Transverse colon (tissue), 4 donors: ENCODE results near the gene CARF. TPM values are rescaled to one million over a fixed set of nuclear protein-coding genes. Genes with fewer than 3 reads are reported as not detected.
A peak's percentile ranks its signal among the peaks of the same experiment; 100 is the strongest.
"Not testable (repeated sequence)": the region's sequence is repeated elsewhere in the genome, so short reads cannot be mapped to it uniquely, and the experiment has no call there.

Source experiments
- DNase-seq: peaks from one replicate; pipeline ENCODE4 v3.0.0-alpha.2; 2019
- H3K27ac ChIP-seq, 4 donors: fragments of 200-600 bp; sonication (generic); 2 replicates each; pipeline ENCODE4 v1.5.1; 2016 to 2018; ENCODE audit warnings: inconsistent platforms in 4 of 4
- H3K27me3 ChIP-seq: fragments of 200-600 bp; sonication (generic); 2 replicates; pipeline ENCODE4 v1.5.1; 2017; ENCODE audit warnings: inconsistent platforms
- H3K36me3 ChIP-seq, 4 donors: fragments of 200-600 bp; sonication (generic); 2 replicates each; pipeline ENCODE4 v1.5.1; 2017 to 2019; ENCODE audit warnings: inconsistent platforms in 4 of 4
- H3K4me1 ChIP-seq, 4 donors: fragments of 200-600 bp; sonication (generic); 2 replicates each; pipeline ENCODE4 v1.5.1; 2017 to 2020; ENCODE audit warnings: inconsistent platforms in 4 of 4
- H3K4me3 ChIP-seq, 4 donors: fragments of 200-600 bp; sonication (generic); 1 replicate in 1 of 4; 2 replicates in 3 of 4; pipeline versions ENCODE4 v1.5.1 to v1.6.1; 2017 to 2019; ENCODE audit warnings: inconsistent platforms in 4 of 4
- H3K9me3 ChIP-seq, 2 donors: fragments of 200-600 bp; sonication (generic); 2 replicates each; pipeline ENCODE4 v1.5.1; 2017 to 2019; ENCODE audit warnings: inconsistent platforms in 2 of 2
- EP300 ChIP-seq: sonication (generic); formaldehyde crosslinking; IDR thresholded peaks from one replicate; pipeline ENCODE4 v1.6.1; 2017; ENCODE audit warnings: antibody characterized with exemption, low read depth
- POLR2A ChIP-seq: fragments of 450-650 bp; IDR thresholded peaks from one replicate; pipeline ENCODE4 v1.6.1; 2016; ENCODE audit warnings: antibody characterized with exemption, mild to moderate bottlenecking, moderate library complexity
- POLR2AphosphoS5 ChIP-seq, 3 donors: sonication (generic); formaldehyde crosslinking; IDR thresholded peaks; one replicate each; pipeline ENCODE4 v1.6.1; 2016; ENCODE audit warnings: antibody characterized with exemption in 3 of 3
- WGBS, 2 donors: methylation state at CpG; one replicate each; pipeline ENCODE4 v1.1.5; 2018; ENCODE audit warnings: low coverage in 1 of 2; 5-methylcytosine and 5-hydroxymethylcytosine counted together
- in situ Hi-C, 4 donors: fragments of 200-750 bp; cut with MboI; loops; one replicate each; pipeline versions ENCODE4 v1.15.0 to v1.15.1; 2017; ENCODE audit warnings: low sequenced_read_pairs in 3 of 4, low pct_ligation_motif_present in 1 of 4, low pct_unique_long_range_greater_than_20kb in 1 of 4
- intact Hi-C: fragments of 100-400 bp; cut with DNase I; formaldehyde crosslinking; loops from one replicate; pipeline ENCODE4 v1.15.1; 2023; ENCODE audit warnings: low total_unique reads
- total RNA-seq, 4 donors: library from RNA; depleted of rRNA; stranded (reverse); fragments of >200 nt; gene quantifications; one replicate each; pipeline ENCODE4 v1.1.0, GENCODE V29; 2016
- TF ChIP-seq, protein P1 (sequence below), 5 experiments: fragments of 200-600 bp in 3 of 5; fragments of 450-650 bp in 2 of 5; sonication (generic) in 3 of 5; IDR thresholded peaks; 1 replicate in 2 of 5; 2 replicates in 3 of 5; pipeline ENCODE4 v1.5.1; 2016 to 2017; ENCODE audit warnings: antibody characterized with exemption in 5 of 5, inconsistent platforms in 3 of 5, mild to moderate bottlenecking in 2 of 5, moderate library complexity in 1 of 5

CARF gene
- total RNA-seq, 4 donors from 2014 or later, result 11.0 to 98.4 (median 54.8) TPM

DNA sequence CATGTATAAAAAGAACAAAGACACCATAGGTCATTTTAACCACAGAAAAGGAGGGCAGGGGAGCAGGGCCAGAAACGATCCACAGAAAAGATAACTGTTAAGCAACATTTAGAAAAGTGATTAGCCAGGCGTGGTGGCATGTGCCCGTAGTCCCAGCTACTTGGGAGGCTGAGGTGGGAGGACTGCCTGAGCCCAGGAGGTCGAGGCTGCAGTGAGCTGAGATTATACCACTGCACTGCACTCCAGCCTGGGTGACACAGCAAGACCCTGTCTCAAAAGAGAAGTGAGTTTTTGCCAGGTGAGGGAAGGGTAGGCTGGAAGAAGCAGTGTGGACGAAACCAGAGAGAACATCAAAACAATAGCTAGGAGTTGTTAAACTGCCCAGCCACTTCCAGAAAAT is 3.9 kb upstream of the CARF start:
- 82 to 90% methylated on average over 1 to 5 of the region's 5 CpGs for WGBS, 2 donors
- peaks cover 0 to 17% (median 2%) of the 10 kb centered on the region in 4 donors for H3K36me3 ChIP-seq
- intact Hi-C loops, result no loop called here
- no peak for DNase-seq
- in situ Hi-C loops, result no loop called here
- no peak overlapping the region for H3K27ac ChIP-seq
- H3K9me3 ChIP-seq, result peaks cover 0 to 4% of the 10 kb centered on the region in 2 donors
- H3K27me3 ChIP-seq, result no peaks in the 10 kb centered on the region
- peaks cover 9 to 20% (median 15%) of the 10 kb centered on the region in 4 donors for H3K4me1 ChIP-seq
- no peak for TF ChIP-seq EP300
- TF ChIP-seq POLR2A, result no peak
- TF ChIP-seq, protein P1, sequence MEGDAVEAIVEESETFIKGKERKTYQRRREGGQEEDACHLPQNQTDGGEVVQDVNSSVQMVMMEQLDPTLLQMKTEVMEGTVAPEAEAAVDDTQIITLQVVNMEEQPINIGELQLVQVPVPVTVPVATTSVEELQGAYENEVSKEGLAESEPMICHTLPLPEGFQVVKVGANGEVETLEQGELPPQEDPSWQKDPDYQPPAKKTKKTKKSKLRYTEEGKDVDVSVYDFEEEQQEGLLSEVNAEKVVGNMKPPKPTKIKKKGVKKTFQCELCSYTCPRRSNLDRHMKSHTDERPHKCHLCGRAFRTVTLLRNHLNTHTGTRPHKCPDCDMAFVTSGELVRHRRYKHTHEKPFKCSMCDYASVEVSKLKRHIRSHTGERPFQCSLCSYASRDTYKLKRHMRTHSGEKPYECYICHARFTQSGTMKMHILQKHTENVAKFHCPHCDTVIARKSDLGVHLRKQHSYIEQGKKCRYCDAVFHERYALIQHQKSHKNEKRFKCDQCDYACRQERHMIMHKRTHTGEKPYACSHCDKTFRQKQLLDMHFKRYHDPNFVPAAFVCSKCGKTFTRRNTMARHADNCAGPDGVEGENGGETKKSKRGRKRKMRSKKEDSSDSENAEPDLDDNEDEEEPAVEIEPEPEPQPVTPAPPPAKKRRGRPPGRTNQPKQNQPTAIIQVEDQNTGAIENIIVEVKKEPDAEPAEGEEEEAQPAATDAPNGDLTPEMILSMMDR (IDR thresholded peaks at IDR 0.05), result no peak
- TF ChIP-seq POLR2AphosphoS5 (IDR thresholded peaks at IDR 0.05), result no peak
- no peak overlapping the region for H3K4me3 ChIP-seq

DNA sequence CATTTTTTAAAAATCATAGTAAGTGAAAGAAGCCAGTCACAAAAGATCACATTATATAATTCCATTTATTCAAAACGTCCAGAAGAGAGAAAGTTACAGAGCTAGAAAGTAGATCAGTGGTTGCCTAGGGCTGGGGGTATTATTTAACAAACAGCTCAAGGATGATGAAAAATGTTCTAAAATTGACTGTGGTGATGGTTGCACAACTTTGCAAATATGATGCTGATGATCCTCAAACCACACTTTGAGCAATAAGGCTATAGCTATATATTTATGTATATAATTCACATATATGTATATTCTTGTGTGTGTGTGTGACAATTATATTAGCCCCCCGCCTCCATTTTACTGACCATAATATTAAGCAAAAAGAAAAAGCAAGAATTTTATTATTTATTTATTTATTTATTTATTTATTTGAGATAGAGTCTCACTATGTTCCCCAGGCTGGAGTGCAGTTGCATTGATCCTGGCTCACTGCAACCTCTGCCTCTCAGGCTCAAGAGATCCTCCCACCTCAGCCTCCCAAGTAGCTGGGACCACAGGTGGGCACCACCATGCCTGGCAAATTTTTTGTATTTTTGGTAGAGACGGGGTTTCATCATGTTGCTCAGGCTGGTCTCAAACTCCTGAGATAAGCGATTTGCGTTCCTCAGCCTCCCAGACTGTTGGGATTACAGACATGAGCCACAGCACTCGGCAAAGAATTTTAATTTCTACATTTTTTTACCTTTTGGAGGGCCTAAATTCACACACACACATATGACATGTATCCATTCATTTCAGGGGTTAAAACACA is 2.5 kb upstream of the CARF start:
- peaks cover 0 to 17% (median 2%) of the 10 kb centered on the region in 4 donors for H3K36me3 ChIP-seq
- no peaks in the 10 kb centered on the region for H3K27me3 ChIP-seq
- in situ Hi-C loops, result no loop called here
- WGBS, 2 donors, result 88 to 92% methylated on average over 4 to 6 of the region's 6 CpGs
- no peak for DNase-seq
- H3K27ac ChIP-seq, result no peak overlapping the region
- intact Hi-C loops, result no loop called here
- no peak for TF ChIP-seq POLR2AphosphoS5 (IDR thresholded peaks at IDR 0.05)
- TF ChIP-seq, protein P1 (IDR thresholded peaks at IDR 0.05), result no peak
- TF ChIP-seq POLR2A, result no peak
- no peak for TF ChIP-seq EP300
- peaks cover 0 to 4% of the 10 kb centered on the region in 2 donors for H3K9me3 ChIP-seq
- no peak overlapping the region for H3K4me3 ChIP-seq
- peaks cover 11 to 25% (median 18%) of the 10 kb centered on the region in 4 donors for H3K4me1 ChIP-seq

DNA sequence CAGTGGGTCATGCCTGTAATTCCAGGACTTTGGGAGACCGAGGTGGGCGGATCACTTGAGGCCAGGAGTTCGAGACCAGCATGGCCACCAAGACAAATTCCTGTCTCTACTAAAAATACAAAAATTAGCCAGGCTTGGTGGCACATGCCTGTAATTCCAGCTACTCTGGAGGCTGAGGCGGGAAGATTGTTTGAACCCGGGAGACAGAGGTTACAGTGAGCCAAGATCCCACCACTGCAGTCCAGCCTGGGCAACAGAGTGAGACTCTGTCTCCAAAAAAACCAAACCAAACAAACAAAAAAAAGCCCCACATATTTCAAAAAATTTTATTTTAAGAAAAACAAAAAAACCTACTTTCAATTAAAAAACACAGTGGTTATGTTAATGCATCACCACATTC is 1.8 kb upstream of the CARF start:
- H3K4me1 ChIP-seq, result peaks cover 11 to 25% (median 18%) of the 10 kb centered on the region in 4 donors
- intact Hi-C loops, H3K9me3 ChIP-seq, H3K27me3 ChIP-seq, in situ Hi-C loops, DNase-seq, H3K27ac ChIP-seq: not testable (repeated sequence)
- 84 to 87% methylated on average over 3 to 5 of the region's 5 CpGs for WGBS, 2 donors
- peak overlapping the region in 1 of 4 donors; percentile 97 for H3K4me3 ChIP-seq
- peaks cover 0 to 14% (median 2%) of the 10 kb centered on the region in 4 donors for H3K36me3 ChIP-seq

DNA sequence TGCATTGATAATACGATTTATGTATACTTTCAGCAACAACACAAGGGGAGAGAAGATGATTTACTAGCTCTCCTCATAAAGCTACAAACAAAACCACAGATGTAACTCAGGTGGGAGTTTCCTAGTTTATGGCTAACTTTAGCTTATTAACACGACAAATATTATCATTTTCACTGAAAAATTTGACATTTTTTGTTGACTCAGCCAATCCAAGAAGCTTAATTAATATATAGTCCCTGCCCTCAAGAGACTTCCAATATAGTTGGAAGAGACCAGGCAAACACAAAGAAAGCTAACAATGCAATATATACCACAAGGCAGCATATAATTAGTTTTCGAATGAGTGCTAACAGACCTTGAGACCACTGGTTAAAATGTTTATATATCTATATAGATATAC is 1.4 kb upstream of the CARF start:
- intact Hi-C loops (no loop called here), in situ Hi-C loops (no loop called here)
- Histone ChIP-seq H3K27ac (peak overlapping the region in 3 of 4 donors; percentile 91 to 98 (median 95)), H3K4me3 (peak overlapping the region in 3 of 4 donors; percentile 60 to 97 (median 91)), H3K9me3 (peaks cover 0 to 3% of the 10 kb centered on the region in 2 donors), H3K36me3 (peaks cover 0 to 9% (median 0%) of the 10 kb centered on the region in 4 donors), H3K4me1 (peaks cover 11 to 25% (median 18%) of the 10 kb centered on the region in 4 donors), H3K27me3 (no peaks in the 10 kb centered on the region)
- 6 to 11% methylated on average over 3 of the region's 3 CpGs for WGBS, 2 donors
- no peak for DNase-seq
- no peak for TF ChIP-seq POLR2A

DNA sequence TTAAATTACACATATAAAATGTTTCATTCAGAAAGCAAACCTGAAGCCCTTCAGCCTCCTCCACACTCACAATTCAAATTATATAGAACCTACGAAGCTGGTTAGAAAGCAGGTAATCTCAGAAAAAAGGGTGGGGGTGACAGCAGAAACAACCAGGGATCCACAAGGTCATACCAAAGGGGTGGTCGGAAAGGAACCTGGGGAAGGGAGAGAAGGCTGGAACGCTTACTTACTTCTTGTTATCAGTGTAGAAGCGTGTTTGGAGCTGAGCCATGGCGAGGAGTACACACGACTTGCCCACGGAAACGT is 918 bp upstream of the CARF start:
- TF ChIP-seq EP300, result no peak
- Histone ChIP-seq H3K4me3 (peak overlapping the region; percentile 50 to 97 (median 76)), H3K4me1 (peaks cover 11 to 25% (median 18%) of the 10 kb centered on the region in 4 donors), H3K9me3 (no peaks in the 10 kb centered on the region), H3K36me3 (peaks cover 0 to 5% (median 0%) of the 10 kb centered on the region in 4 donors), H3K27ac (peak overlapping the region; percentile 85 to 98 (median 93)), H3K27me3 (no peaks in the 10 kb centered on the region)
- WGBS, 2 donors, result 0% methylated on average over 4 to 8 of the region's 8 CpGs
- in situ Hi-C loops, result no loop called here
- no peak for DNase-seq
- intact Hi-C loops, result no loop called here

DNA sequence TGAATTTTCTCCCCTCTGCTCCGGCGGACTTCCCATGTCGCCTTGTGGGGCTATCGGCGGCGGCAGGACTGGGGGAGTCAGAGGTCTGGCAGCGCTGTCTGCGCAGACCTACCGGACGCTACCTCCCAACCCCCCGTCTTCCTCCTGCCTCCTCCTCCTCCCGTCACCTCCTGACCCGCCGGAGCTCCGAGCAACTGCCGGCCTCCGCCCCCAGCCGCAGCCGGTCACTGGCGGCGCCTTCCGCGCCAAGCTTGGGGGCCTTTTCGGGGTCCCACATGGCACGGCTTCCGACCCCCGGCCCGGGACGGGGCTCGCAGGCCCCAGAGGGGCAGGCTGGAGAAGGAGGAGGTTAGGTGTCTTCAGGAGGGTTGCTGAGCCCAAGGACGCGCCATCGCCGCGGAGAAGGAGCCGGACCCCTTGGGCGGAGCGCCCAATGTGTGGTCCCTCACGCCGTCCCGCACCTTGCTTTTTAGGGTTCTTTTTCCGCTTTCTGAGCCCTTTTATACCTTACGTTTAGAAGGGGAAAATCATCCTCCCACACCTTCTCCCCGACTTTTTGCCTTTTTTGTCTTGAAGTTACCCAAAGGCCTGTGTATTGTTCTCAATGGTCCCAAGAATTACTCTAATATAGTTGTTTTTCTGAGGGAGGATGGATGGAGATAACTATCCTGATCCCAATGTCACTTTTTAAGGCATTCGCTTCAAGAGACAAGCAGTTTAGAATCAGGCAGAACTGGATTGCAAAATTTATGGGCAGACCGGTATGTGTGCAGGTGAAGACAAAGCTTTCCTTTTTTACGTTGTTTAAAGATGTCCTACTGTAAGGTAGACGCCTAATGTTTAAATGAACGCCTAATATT is 497 bp downstream of the CARF start:
- H3K9me3 ChIP-seq, in situ Hi-C loops, intact Hi-C loops, H3K27me3 ChIP-seq, H3K36me3 ChIP-seq: not testable (repeated sequence)
- DNase-seq, result peak; percentile 10
- H3K4me1 ChIP-seq, result peaks cover 11 to 25% (median 18%) of the 10 kb centered on the region in 4 donors
- peak overlapping the region; percentile 50 to 97 (median 76) for H3K4me3 ChIP-seq
- peak overlapping the region; percentile 85 to 98 (median 93) for H3K27ac ChIP-seq
- 0 to 4% methylated on average over 4 to 8 of the region's 49 CpGs for WGBS, 2 donors
